SK-N-SH (cell line): ENCODE results near the gene IAPP.

ENCODE experiments used
- CHD2 ChIP-seq: fragments of 150-350 bp; IDR thresholded peaks from 2 replicates; pipeline ENCODE4 v1.6.1; 2018; ENCODE audit warnings: low read length; ENCODE audit not compliant: partially characterized antibody
- CTCF ChIP-seq: fragments of 200-600 bp; sonication (generic); IDR thresholded peaks from 2 replicates; pipeline ENCODE4 v1.6.1; 2017; ENCODE audit warnings: antibody characterized with exemption, mild to moderate bottlenecking, moderate library complexity
- ELF1 ChIP-seq: IDR thresholded peaks from 2 replicates; pipeline ENCODE4 v1.4.0; 2012
- EP300 ChIP-seq, 2 experiments: IDR thresholded peaks; 2 replicates each; pipeline versions ENCODE4 v1.4.0 to v1.6.1; 2012; ENCODE audit warnings: borderline replicate concordance in 1 of 2, low read depth in 1 of 2, low read length in 1 of 2
- FOXJ3 ChIP-seq: sonication (generic); formaldehyde crosslinking; IDR thresholded peaks from 2 replicates; pipeline ENCODE4 v1.5.1; 2020; ENCODE audit warnings: mild to moderate bottlenecking, missing genetic modification reagents
- GATA2 ChIP-seq: sonication (generic); formaldehyde crosslinking; IDR thresholded peaks from 2 replicates; pipeline ENCODE4 v1.5.0; 2020; ENCODE audit warnings: mild to moderate bottlenecking, missing genetic modification reagents
- PBX3 ChIP-seq: IDR thresholded peaks from 2 replicates; pipeline ENCODE4; 2012
- RCOR1 ChIP-seq: fragments of 150-350 bp; IDR thresholded peaks from 2 replicates; pipeline ENCODE4 v1.6.1; 2017; ENCODE audit warnings: antibody characterized with exemption, low read length
- RFX5 ChIP-seq: IDR thresholded peaks from 2 replicates; pipeline ENCODE4 v1.6.1; 2012; ENCODE audit warnings: mild to moderate bottlenecking, improper control_type of control experiment, low read length
- TAF1 ChIP-seq: IDR thresholded peaks from 2 replicates; pipeline ENCODE4 v1.6.1; 2012; ENCODE audit warnings: low read depth, mild to moderate bottlenecking, low read length, moderate library complexity, borderline replicate concordance
- TEAD4 ChIP-seq: IDR thresholded peaks from 2 replicates; pipeline ENCODE4 v1.4.0; 2012; ENCODE audit warnings: mild to moderate bottlenecking, borderline replicate concordance; ENCODE audit not compliant: insufficient read depth

GRCh38 chr12:21343636-21344035 is 29.1 kb upstream of the IAPP start:
- TF ChIP-seq CTCF (no peak), RFX5 (no peak), CHD2 (no peak), FOXJ3 (no peak), GATA2 (no peak), TEAD4 (no peak), RCOR1 (no peak), EP300 (IDR thresholded peaks at IDR 0.05; ENCODE audit: borderline replicate concordance in 1 of 2, low read depth in 1 of 2, low read length in 1 of 2) (no peak), TAF1 (no peak), PBX3 (no peak), ELF1 (no peak)
